ENCODE results near the gene DHRSX. TPM values are rescaled to one million over a fixed set of nuclear protein-coding genes. Genes with fewer than 3 reads are reported as not detected.

DHRSX gene
- total RNA-seq, 1 donor from 2014 or later = 42.2 TPM

DNA sequence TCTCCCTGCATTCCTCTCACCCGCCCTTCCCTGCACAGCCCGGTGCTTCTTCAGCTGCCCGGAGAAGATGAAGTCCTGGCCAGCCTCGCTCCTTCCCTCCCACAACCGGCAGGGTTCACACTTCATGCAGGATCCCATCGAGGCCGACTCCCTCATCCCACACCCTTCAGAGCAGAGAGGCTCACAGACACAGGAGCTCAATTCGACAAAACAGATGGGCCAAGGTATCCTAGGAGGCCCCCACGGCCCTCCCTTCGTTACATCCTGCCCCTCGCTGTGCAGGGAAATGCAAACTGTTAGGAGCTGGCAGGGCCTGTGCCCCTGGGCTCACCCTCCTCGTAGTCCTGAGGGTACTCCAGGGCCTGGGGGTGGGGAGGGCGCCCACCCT is 238.1 kb downstream of the DHRSX start:
- no peak for TF ChIP-seq CTCF (IDR thresholded peaks at IDR 0.05)
- no peaks in the 10 kb centered on the region for H3K27me3 Mint-ChIP-seq (ENCODE audit: unreplicated experiment)
- no peak overlapping the region for H3K27ac Mint-ChIP-seq (ENCODE audit: unreplicated experiment)
- no peak for DNase-seq (ENCODE audit: extremely low spot score, unreplicated experiment)
- H3K36me3 Mint-ChIP-seq (ENCODE audit: unreplicated experiment) = peaks cover 10% of the 10 kb centered on the region
- H3K9me3 Mint-ChIP-seq (ENCODE audit: unreplicated experiment) = no peaks in the 10 kb centered on the region
- no peak overlapping the region for H3K4me3 Mint-ChIP-seq (ENCODE audit: unreplicated experiment)
- no peaks in the 10 kb centered on the region for H3K4me1 Mint-ChIP-seq (ENCODE audit: unreplicated experiment)

- no peak for DNase-seq (ENCODE audit: extremely low spot score, unreplicated experiment)
- H3K36me3 Mint-ChIP-seq (ENCODE audit: unreplicated experiment) = peaks cover 10% of the 10 kb centered on the region
- no peaks in the 10 kb centered on the region for H3K27me3 Mint-ChIP-seq (ENCODE audit: unreplicated experiment)
- H3K9me3 Mint-ChIP-seq (ENCODE audit: unreplicated experiment) = no peaks in the 10 kb centered on the region
- H3K27ac Mint-ChIP-seq (ENCODE audit: unreplicated experiment) = no peak overlapping the region
- H3K4me1 Mint-ChIP-seq (ENCODE audit: unreplicated experiment) = no peaks in the 10 kb centered on the region
- H3K4me3 Mint-ChIP-seq (ENCODE audit: unreplicated experiment) = no peak overlapping the region
- no peak for TF ChIP-seq CTCF (IDR thresholded peaks at IDR 0.05)
These were observed 238.7 kb downstream of the DHRSX start for GRCh38 chrX:2261831-2262667.

- H3K4me3 Mint-ChIP-seq (ENCODE audit: unreplicated experiment) = no peak overlapping the region
- no peak for TF ChIP-seq CTCF (IDR thresholded peaks at IDR 0.05)
- no peaks in the 10 kb centered on the region for H3K4me1 Mint-ChIP-seq (ENCODE audit: unreplicated experiment)
- H3K27ac Mint-ChIP-seq (ENCODE audit: unreplicated experiment) = no peak overlapping the region
- peaks cover 7% of the 10 kb centered on the region for H3K36me3 Mint-ChIP-seq (ENCODE audit: unreplicated experiment)
- DNase-seq (ENCODE audit: extremely low spot score, unreplicated experiment) = no peak
- no peaks in the 10 kb centered on the region for H3K9me3 Mint-ChIP-seq (ENCODE audit: unreplicated experiment)
- H3K27me3 Mint-ChIP-seq (ENCODE audit: unreplicated experiment) = no peaks in the 10 kb centered on the region
These were observed 248.3 kb downstream of the DHRSX start for GRCh38 chrX:2252331-2253065.

- H3K4me1 Mint-ChIP-seq (ENCODE audit: unreplicated experiment) = no peaks in the 10 kb centered on the region
- no peak overlapping the region for H3K4me3 Mint-ChIP-seq (ENCODE audit: unreplicated experiment)
- no peak for TF ChIP-seq CTCF (IDR thresholded peaks at IDR 0.05)
- DNase-seq (ENCODE audit: extremely low spot score, unreplicated experiment) = no peak
- peaks cover 7% of the 10 kb centered on the region for H3K36me3 Mint-ChIP-seq (ENCODE audit: unreplicated experiment)
- no peak overlapping the region for H3K27ac Mint-ChIP-seq (ENCODE audit: unreplicated experiment)
- H3K9me3 Mint-ChIP-seq (ENCODE audit: unreplicated experiment) = no peaks in the 10 kb centered on the region
- H3K27me3 Mint-ChIP-seq (ENCODE audit: unreplicated experiment) = no peaks in the 10 kb centered on the region
These were observed 249.6 kb downstream of the DHRSX start for GRCh38 chrX:2251211-2251610.

- TF ChIP-seq CTCF (IDR thresholded peaks at IDR 0.05) = no peak
- Mint-ChIP-seq H3K4me3 (ENCODE audit: unreplicated experiment) (no peak overlapping the region), H3K36me3 (ENCODE audit: unreplicated experiment) (peaks cover 9% of the 10 kb centered on the region), H3K27me3 (ENCODE audit: unreplicated experiment) (no peaks in the 10 kb centered on the region), H3K4me1 (ENCODE audit: unreplicated experiment) (peaks cover 2% of the 10 kb centered on the region), H3K27ac (ENCODE audit: unreplicated experiment) (no peak overlapping the region), H3K9me3 (ENCODE audit: unreplicated experiment) (no peaks in the 10 kb centered on the region)
- DNase-seq (ENCODE audit: extremely low spot score, unreplicated experiment) = no peak
These were observed 256.8 kb downstream of the DHRSX start for GRCh38 chrX:2243913-2244460.

Data from osteocyte (in vitro differentiated cells).